ENCODE results near the gene PARL. TPM values are rescaled to one million over a fixed set of nuclear protein-coding genes. Genes with fewer than 3 reads are reported as not detected.
A peak's percentile ranks its signal among the peaks of the same experiment; 100 is the strongest.

PARL gene, protein sequence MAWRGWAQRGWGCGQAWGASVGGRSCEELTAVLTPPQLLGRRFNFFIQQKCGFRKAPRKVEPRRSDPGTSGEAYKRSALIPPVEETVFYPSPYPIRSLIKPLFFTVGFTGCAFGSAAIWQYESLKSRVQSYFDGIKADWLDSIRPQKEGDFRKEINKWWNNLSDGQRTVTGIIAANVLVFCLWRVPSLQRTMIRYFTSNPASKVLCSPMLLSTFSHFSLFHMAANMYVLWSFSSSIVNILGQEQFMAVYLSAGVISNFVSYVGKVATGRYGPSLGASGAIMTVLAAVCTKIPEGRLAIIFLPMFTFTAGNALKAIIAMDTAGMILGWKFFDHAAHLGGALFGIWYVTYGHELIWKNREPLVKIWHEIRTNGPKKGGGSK
- total RNA-seq (2014; rRNA removed; shearing (Covaris generic)), result 46.9 and 48.1 TPM in 2 replicates
- 26.6 and 38.0 TPM in 2 replicates for polyA plus RNA-seq (2014; cell fraction: nucleus; rRNA removed)

DNA sequence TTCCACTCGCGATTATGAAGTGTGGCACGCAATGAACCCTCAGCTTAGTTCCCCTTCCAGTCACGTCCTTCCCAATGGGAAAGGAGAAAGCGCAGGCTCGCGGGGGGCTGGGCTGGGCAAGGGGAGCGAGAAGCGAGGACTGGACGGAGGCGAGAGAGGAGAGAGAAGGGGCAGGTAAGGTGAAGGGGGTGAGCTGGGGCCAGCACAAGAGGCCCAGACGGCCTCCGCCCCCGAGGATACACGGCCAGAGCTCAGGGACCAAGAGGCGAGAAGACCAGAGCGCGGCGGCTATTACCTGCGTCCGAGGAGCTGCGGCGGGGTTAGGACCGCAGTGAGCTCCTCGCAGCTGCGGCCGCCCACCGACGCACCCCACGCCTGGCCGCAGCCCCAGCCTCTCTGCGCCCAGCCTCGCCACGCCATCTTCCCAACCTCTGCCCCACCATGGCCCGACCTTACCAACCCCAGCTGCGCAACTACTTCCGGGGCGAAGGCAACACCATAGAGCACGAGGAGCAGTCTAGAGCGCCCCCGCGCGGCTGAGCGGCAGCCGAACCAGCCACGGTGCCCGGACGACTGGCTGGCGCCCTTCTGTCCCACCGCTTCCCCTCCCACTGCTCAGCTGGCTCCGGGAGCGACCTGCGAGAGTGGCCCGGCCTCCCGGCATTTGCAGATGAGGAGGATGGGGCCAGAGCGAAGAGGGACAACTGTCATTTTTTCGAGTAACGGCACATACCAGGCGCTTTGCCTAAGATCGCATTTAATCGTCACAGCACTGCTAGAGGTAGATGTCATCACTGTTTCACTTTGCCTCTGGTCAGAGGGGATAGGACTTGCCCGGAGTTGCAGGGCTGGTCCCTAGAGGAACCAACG, at the start of gene PARL:
TSS of gene PARL (minus strand) at position 454 of the 870 bp plus-strand sequence. CDS start at position 420, 34 bp downstream.
- DNase-seq (ENCODE audit: extremely low read depth, low read depth), result peak; percentile 85

DNA sequence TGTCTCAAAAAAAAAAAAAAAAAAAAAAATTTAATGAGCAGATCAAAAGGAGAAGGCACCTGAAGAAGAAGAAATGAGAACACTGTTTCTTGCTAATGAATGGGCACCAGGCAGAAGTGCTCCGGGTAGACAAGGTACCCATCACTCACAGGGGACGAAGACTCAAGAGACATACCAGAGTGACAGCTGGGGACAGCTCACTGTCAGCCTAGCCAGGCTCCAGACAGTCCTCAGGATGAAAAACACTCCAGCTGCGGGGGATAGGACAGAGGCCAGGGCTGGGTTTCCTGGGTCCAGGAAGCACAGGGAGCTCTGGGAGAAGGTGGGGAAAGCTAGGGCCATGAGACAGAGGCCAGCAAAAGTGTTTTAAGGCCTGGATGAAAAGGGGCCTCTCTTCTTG, 48.5 kb upstream of the PARL start:
- no peak for DNase-seq (ENCODE audit: extremely low read depth, low read depth)

DNA sequence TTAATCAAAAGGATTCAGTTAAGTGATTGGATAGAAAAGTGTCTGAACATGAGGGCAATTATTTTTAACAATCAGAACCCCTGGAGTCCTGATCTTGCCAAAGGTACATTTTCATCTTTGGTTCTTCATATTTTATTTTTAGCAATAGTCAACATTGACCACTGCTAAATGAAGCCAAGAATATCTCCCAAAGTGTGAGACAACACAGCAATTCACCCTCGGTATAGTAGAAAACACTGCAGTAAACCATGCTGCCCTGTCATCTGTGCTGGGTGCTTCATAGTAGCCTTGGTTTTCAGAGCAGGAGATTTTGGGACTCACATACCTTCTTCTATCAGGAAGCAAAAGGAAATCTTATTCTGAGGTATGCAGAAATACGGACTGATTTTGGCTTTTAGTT, 47.2 kb upstream of the PARL start:
- no peak for DNase-seq (ENCODE audit: extremely low read depth, low read depth)

DNA sequence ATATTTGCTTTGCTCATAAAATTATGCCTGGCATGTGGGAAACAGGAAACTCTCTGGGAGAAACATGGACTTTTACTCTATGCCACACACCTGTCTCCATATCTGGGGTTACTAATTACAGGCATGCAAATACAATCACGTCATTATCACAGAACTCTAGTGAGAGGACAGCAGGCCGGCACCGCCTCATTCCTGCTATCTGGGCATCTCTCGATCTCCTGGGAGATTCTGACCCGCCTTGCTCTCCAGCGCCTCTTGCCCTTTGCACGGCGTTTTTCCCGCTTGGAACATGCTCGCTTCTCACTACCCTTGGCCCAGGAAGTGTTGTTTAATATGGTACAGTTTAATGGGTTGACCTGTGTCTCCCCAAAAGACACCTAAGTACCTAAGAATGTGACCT, 45.4 kb upstream of the PARL start:
- DNase-seq (ENCODE audit: extremely low read depth, low read depth), result no peak

DNA sequence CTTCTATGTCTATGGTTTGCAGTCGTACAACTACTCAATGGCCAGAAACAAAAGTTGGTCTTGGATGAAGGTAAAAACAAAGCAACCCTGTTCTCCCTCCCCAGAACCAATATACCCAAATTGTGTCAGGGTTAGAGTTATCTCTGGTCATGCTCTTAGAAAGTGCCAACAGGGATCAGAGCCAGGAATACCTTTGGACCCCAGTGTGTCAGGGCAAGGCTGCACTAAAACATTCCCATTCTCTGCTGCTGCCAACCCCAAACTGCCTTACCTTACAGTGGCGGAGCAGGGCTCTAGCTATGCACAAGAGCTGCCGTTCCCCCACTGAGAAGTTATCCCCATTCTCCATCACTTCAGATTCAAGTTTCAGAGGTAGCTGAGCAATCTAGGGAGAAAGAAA, 42.4 kb upstream of the PARL start:
- no peak for DNase-seq (ENCODE audit: extremely low read depth, low read depth)

DNA sequence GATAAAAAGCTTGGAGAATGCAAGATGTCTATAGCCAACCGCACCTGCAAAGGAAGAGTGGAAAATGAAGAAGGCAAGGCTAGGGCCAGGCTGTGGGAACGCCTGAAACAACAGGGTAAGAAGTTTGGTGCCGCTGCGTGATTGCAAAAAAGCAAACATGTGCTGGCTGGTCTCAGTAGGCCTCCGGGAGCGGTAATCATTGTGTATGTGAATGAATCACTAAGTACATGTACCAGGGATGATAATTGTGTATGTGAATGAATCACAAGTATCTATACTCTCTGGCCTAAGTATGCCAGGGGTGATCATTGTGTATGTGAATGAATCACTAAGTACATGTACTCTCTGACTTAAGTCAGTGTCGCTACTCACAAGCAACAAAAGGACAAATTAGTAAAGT, 40.3 kb upstream of the PARL start:
- no peak for DNase-seq (ENCODE audit: extremely low read depth, low read depth)

DNA sequence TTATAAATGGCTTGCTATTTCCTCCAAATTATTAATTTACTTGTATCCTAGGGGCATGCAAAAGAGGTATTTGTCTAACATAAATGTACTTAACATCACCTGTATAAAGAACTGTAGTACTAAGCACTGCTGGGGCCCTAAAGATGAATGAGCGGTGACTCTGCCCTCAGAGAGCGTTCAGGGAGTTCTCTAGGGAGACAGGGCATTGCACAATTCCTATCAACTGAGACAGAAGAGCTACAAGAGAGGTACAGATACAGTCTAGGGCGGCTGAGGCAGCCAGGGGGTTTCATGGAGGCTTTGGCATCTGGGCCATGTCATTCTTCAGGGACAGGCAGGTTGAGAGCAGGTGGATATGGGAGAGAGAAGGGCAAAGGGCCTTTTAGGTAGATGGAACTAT, 39.9 kb upstream of the PARL start:
- no peak for DNase-seq (ENCODE audit: extremely low read depth, low read depth)

DNA sequence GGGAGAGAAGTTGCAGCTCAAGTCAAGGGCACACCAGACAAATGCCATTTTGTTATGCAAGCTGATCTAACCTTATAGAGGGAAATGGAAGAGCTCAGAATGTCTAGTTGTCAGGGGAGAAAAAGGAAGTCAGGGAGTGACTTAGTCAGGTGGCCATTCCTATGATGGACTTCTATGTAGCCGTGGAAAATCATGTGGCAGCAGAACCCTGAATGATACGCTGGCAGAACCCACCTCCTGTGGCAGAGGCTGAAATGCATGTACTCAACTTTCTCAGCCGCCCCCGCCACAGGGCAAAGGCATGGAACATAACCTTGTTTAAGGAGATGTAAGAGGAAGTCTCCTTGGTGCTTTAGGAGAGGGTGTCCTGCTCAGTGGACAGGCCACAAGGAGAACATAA, 37.7 kb upstream of the PARL start:
- DNase-seq (ENCODE audit: extremely low read depth, low read depth), result no peak

DNA sequence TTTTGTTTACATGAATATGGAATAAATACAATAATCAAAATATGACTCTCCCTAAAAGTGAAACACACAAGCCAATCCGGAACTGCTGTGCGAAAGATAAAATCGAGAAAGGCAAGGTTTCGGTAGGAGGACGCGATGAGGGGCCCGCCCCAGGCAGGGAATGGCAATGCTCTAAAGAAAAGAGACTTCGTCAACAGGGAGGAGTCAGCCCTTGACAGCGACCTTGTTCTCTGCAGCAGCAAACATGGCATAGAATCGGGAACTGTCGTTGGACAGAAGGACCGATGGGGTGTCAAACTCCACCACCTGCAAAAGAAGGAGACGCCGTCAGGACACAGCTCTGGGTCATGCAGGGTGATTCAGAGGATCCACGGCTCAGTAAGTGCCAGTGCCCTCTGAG, 36.4 kb upstream of the PARL start:
- DNase-seq (ENCODE audit: extremely low read depth, low read depth), result no peak

DNA sequence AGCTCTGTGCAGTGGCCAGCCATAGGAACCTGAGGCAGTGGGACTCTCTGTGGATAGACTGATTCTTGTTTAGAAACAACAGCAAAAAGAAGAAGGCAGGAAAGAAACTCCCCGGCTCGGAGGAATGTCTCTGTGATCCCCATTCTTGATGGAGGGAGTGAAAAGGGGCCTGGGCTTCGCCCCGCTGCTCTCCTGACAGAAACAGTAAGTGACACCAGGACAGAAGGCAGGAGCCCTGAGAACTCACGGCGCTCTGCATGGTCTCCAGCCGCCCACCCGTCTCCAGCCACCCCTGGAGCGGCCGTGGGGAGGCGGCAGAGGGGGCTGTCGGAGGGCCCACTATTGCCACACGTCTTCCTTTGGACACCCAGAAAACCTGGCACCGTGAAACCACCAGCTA, 35.7 kb upstream of the PARL start:
- no peak for DNase-seq (ENCODE audit: extremely low read depth, low read depth)

DNA sequence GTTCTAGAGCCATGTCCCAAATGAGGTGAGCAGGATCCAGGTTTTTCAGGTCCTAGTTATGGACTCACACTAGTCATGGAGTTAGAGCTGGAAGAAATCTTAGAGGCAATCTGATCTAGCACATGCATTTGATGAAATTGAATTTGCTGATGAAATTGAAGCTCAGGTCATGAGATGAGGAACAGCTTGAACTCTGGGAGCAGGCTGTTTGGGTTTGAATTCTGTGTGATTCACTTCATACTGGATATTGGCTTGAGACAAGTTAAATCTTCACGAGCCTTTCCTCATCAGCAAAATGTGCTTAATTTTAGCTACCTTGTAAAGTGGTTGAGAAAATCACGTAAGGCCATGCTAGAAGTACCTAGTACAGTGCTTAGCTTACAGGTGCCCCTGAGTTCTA, 33.5 kb upstream of the PARL start:
- DNase-seq (ENCODE audit: extremely low read depth, low read depth), result no peak

DNA sequence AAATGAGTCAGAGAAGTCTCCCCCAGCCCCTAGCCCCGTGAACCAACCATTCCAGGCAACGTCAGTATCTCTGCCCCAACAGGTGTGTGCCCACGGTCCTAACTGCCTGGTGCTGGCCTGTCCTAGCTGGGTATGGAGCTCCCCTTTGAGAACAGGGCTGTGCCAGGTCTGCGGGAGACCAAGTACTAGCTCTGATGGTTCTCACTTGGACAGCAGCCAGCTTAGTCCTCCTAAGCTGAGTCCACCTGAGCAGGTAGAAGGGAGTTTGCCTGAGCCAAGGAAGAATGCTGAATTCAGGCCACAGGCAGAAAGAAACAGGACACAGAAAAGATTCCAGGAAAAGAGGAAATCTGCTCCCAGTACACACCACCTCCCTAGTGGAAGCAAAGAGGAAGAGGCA, 33.1 kb upstream of the PARL start:
- no peak for DNase-seq (ENCODE audit: extremely low read depth, low read depth)

DNA sequence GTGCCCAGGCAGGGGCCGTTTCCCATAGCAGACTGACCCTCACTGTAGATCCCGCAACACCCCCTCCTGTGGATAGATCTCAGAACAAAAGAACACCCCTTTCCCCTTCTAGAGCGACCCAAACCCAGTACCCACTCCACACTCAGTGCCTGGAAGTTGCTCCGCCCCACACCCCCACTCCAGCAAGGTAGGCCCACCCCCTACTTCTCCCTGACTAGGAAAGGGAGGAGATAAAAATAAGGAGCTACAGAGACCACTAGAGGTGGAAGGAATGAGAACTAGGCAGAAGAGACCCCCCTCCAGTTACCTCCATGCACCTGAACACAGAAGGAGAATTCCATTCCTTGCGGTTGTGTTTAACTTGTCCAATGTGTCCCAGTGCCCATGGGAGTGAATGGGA, 30.2 kb upstream of the PARL start:
- no peak for DNase-seq (ENCODE audit: extremely low read depth, low read depth)

DNA sequence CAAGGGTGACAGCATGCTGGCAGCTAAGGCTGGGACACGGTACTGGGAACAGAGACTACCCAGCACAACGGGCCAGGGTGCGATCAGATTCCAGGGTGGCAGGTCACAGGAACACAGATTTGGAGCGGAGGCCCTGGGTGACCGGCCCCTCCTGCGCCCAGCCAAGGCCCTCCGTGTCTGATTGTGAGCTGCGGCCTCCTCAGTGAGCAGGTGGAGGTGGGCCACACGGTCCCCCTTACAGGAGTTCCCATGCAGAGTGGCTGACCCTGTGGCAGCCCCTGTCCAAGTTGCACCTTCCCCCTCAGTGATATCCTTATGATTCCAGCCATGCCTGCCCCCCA, 28.9 kb upstream of the PARL start:
- no peak for DNase-seq (ENCODE audit: extremely low read depth, low read depth)

DNA sequence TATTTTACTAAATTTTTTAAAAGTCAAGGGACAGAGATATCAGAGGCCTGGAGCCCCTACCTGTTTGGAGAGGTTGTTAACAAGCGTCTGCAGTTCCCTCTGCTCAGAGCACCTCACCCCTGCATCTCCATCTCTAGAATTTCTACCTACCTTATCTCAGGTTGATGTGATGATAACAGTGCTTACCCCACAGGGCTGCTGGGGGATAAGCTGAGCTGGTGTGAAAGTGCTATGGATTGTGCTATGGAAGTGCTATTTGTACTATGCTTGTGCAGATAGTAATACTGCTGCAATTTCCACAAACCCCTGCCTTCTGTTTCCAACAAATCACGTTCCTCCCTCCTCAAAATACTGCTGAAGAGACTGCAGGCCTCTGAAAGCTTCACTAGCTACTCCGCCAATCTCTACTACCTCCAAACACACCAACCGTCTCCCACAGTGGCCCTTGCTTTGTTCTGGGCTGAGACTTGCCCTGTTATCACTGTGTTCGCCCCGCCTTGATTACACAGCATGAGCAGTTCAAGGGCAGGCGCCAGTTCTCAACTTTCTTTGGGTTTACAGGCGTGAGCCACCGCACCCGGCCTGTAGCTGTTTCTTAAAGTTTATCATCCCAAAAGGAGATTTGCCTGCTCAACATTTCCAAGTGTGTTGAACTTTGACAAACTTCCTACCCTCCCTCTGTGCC, 28.4 kb upstream of the PARL start:
- DNase-seq (ENCODE audit: extremely low read depth, low read depth), result no peak

DNA sequence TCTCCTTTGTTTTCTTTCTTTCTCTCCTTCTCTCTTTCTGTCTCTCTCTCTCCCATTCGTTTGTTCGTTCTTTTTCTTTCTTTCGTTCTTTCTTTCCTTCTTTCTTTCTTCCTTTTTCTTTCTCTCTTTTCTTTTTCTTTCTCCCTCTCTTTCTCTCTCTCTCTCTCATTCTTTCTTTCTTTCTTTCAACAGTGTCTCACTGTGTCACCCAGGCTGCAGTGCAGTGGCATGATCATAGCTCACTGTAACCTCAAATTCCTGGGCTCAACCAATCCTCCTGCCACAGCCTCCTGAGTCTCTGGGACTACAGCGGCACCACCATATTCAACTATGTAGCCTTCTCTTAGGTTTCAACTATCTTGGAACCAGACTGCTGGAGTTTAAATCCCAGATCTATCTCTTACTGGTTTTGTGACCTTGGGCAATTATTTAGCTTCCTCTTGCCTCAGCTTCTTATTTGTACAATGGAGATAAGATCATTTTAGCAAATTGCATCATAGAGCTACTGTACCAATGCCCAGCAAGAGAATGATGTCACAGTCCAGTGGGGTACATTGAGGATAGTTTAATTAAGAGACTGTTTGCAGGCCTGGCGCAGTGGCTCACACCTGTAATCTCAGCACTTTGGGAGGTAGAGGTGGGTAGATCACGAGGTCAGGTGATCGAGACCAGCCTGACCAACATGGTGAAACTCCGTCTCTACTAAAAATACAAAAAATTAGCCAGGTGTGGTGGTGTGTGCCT, 27.3 kb upstream of the PARL start:
- DNase-seq (ENCODE audit: extremely low read depth, low read depth), result no peak

DNA sequence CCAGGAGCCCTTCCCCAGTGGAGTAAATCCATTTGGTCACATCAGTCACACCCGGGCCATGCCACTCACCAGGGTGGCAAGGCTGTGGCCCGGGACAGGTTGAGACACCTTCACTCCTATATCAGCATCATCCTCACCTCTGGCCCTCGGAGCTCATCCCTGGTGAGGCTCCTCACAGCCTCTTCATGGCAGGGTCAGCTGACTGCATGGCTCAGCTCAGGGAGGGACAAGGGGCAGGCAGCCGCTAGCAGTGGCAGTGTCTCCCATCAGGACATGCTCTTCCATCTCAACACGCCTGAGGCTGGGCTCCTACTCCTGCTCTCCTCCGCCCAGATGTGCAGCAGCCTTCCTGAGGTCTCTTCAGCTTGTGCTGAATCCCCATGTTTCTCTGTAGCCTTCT, 26.4 kb upstream of the PARL start:
- no peak for DNase-seq (ENCODE audit: extremely low read depth, low read depth)

DNA sequence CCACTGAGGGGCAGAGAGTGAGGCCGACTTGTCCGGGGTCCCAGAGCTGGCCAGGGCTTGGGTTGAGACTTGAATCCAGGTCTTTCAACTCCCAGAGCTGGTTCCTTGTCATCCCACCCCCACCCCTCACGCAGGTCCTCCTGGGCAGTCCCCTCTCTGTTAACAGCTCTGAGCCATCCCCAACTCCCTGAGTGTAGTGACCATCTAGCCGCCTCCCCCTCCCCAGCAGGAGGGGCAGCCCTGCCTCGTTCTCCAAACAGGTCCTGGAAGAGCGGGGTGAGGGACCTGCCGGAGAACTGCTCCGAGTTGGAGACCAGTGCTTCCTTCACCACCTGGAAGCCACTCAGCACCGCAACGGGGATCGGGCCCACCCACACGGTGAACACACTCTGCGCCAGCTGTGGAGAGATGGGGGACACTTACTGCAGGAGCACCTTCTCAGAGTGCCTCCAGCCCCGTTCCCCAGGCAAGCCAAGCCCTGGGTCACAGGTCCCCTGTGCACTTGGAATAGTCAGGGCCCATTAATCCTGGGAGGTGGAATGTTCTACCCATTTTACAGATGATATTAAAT, 24.4 kb upstream of the PARL start:
- no peak for DNase-seq (ENCODE audit: extremely low read depth, low read depth)

DNA sequence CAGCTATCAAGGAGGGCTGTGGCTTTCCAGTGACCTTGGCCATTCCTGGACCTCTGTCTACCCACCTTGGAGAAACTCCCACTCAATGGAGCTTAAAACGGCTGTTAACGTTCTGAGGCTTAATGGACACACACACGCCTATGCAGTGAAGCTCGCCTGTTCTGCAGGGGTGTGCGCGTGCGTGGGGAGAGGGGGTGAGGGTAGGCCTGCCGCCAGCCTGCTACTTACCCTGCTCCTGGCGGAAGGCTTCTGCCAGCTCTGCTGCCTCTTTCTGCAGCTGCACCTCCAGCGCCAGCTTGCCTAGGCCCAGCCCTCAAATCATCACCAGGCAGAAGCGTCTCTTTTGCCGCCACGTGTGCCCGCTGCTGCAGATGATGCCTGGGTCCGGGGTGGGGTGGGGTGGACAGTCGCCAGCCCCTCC, 23.2 kb upstream of the PARL start:
- DNase-seq (ENCODE audit: extremely low read depth, low read depth), result no peak

DNA sequence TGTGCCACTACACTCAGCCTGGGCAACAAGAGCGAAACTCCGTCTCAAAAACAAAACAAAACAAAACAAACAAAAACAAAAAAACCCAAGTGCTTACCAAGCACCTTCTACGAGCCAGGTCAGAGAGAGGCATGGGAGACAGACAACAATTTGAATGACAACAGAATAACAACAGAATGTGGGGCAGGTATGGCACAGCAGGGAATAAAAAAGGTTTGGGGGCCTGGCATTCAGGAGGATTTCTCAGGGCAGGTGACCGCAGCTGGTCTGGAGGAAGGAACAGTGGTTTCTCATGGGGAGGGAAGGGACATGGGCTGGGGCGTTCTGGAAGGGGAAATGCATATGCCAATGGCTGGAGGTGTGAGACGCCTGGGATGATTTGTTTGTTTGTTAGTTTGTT, 22.5 kb upstream of the PARL start:
- no peak for DNase-seq (ENCODE audit: extremely low read depth, low read depth)
